GM12873 (cell line): ENCODE results near the gene TOGARAM2.

Experiments
- TF ChIP-seq, protein P1 (sequence below): IDR thresholded peaks from 2 replicates; pipeline ENCODE4 v1.5.1; 2012; ENCODE audit warnings: low read depth, mild to moderate bottlenecking, moderate library complexity, low read length, control low read depth; ENCODE audit not compliant: insufficient read depth; ENCODE audit errors: missing control alignments

The TOGARAM2 gene

DNA sequence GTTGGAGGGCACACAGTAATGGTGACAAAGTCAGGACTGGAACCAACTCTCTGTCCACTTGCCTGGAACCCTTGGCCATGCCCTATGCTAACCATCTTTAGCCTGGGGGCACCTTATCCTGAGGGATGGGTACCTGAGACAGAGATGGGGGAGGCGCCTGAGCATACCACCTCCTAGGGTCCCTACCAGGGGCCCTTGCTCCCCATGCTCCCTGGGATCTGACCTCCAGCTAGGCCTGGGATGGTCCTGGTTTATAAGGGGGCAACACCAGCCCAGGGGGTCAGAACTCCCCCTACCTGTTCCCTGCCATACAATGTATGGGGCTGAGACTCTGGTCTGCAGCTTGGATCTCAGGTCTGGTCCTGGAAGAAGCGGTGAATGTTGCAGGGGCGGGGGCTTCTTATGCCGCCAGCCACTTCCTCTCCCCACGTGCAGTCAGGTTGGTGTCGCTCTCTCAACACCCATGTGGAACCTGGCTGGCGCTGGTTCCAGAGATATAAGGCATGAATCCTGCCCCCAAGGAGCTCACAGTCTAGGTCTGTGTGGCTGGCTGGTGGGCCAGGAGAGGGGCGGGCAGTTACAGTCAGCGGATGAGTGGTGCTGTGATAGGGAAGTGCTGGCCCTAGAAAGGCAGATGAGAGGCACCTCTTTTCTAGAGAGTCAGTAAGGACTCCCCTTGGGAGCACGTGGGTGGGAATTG is 3.8 kb upstream of the TOGARAM2 start:
- TF ChIP-seq, protein P1, sequence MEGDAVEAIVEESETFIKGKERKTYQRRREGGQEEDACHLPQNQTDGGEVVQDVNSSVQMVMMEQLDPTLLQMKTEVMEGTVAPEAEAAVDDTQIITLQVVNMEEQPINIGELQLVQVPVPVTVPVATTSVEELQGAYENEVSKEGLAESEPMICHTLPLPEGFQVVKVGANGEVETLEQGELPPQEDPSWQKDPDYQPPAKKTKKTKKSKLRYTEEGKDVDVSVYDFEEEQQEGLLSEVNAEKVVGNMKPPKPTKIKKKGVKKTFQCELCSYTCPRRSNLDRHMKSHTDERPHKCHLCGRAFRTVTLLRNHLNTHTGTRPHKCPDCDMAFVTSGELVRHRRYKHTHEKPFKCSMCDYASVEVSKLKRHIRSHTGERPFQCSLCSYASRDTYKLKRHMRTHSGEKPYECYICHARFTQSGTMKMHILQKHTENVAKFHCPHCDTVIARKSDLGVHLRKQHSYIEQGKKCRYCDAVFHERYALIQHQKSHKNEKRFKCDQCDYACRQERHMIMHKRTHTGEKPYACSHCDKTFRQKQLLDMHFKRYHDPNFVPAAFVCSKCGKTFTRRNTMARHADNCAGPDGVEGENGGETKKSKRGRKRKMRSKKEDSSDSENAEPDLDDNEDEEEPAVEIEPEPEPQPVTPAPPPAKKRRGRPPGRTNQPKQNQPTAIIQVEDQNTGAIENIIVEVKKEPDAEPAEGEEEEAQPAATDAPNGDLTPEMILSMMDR: no peak

DNA sequence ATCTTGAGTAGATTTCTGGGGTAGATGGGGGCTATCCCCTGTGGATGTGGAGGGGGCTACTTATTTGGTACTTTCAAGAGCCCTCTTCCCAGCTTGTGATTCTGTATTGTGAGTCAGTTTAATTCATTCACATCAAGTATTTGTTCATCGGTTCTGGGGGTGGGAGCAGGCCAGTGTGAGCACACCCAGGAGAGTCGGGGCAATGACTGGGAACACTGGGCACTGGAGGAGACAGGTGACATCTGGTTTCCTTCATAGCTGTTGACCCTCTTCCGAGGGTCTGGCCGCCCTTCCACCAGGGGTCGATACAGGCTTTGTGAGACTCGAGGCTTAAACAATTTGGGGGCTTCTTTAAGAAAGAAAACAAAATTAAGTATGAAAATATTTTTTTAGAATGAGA is 2.5 kb upstream of the TOGARAM2 start:
- TF ChIP-seq, protein P1: no peak

DNA sequence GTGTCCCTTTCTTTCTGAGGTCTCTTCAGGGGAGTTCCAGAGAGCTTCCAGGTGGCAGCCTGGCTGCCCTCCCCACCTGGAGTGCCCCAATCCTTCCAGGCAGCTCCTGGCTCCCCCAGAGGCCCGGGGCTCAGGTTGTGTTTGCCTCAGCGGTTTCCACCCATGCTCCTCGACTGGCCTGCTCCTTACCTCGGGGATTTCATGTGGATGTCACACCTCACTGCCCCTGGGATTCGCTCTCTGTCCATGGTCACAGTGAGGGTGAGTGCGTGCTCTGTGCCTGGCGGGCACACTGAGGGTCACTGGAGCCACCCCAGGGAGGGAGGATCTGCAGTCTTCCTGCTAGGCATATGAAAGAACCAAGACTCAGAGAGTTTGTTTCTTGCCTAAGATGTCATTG is 2.1 kb upstream of the TOGARAM2 start:
- TF ChIP-seq, protein P1: no peak

DNA sequence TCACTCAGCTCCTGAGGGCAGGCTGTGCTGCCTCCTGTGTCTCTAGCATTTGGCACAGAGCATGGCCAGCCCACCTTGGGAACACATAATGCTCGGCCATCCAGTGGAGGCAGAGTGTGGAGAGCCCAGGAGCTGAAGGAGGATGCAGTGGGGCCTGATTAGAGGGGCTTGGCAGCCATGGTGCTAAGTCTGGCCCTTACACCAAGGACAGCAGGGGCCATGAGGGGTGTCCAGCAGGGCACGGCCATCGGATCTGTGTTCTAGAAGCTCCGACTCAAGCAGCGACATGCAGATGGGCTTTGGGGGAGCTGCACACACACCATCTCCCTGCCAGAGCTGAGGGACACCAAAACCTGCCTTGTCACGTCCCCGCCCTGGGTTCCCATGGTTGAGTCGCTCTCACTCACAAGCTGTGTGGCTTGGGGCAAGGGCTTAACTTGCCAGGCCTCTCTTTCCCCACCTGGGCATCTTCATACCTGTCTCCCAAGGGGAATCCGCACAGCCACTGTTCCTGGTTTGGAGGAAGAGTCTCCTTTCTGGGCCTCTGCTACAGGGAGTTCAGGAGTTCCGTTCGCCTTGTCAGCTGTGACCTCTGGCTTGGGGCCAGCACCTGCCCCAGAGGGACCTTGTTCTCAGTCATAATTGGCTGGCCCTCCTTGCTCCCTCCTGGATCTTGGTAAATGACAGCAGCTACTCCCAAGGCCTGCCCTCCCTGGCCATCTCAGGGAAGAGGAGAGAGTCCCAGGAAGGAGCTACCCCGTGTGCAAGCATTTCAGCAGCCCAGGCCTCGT is 1.3 kb upstream of the TOGARAM2 start:
- TF ChIP-seq, protein P1: no peak

DNA sequence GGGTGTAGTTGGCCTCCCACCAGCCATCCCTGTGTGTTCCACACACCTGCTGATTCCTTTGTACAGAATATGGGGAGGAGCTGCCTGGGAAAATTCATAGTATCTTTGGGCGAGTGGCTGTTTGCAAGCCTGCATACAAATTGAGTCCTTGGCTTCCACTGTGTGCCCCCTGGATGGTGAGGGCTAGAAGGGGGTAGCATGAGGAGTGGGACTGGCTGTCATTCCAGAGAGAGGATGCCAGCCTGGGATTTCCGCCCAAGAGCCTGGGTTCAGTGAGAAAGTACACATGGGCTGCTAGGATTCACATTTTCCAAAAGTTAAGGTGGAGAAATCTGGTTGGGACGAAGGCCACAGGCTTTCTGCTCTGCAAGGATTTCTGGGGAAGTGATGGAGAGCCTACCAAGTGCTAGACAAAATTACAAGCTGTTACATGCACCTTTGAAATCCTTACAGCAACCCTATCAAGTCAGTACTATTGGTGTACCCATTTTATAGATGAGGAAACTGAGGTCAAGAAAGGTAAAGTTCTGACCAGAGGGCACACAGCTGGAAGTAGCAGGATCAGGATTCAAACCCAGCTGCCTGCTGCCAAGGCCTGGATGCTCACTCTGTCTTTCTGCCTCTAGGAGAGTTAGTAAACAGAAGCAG is 606 bp upstream of the TOGARAM2 start:
- TF ChIP-seq, protein P1: no peak

GRCh38 chr2:28981620-28982376 is 700 bp downstream of the TOGARAM2 start:
- TF ChIP-seq, protein P1: no peak

DNA sequence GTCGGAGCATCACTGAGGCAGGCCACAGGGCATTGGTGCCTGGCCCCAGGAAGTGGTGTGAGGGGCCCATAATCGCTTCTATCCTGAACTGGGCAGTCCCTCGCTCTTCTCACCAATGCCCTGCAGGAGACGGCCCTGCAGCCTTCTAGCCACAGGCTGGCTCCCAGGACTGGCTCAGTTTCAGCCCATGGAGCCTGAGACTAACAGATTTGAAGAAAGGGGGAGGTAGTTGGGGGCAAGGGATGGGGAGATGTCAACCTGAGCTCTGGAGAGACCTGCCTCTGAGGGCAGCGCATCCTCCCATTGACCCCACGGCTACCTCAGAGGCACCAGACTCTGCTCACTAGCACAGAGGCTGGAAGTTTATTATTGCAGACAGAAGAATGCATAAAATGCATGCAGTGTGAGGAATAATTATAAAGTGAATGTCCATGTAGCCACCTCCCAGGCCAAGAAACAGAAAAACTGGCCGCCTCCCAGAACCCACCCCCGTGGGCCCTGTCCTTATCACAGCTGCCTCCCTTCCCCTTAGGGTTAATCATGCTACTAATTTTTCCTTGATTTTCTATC is 1.4 kb downstream of the TOGARAM2 start:
- TF ChIP-seq, protein P1: no peak
